Measurements from ENCODE around the gene STRA8. TPM values are rescaled to one million over a fixed set of nuclear protein-coding genes. Genes with fewer than 3 reads are reported as not detected.

STRA8 gene
- total RNA-seq, 1 experiment from 2014 or later, result not detected

- DNase-seq (ENCODE audit: extremely low read depth, low read depth), result no peak
Observed at GRCh38 chr7:135300913-135301765, 67.5 kb downstream of the STRA8 start.

Small RNA genes within 50 kb of the gene (small RNA-seq; reads per million reads assigned to genes)
- 0 to 0.29 reads per million in 2 experiments for gene MIR6509

Other genes with a start within 250 kb of the STRA8 start
- 1.2 and 2.6 TPM in 2 replicates for gene AGBL3, start 247.3 kb upstream of the STRA8 start, total RNA-seq (2014; rRNA removed; shearing (Covaris generic))
- 0.89 and 1.3 TPM in 2 replicates for gene TMEM140, start 85.8 kb upstream of the STRA8 start, total RNA-seq (2014; rRNA removed; shearing (Covaris generic))
- gene CYREN, start 63.1 kb upstream of the STRA8 start, total RNA-seq (2014; rRNA removed; shearing (Covaris generic)), result 57.1 and 64.8 TPM in 2 replicates
- gene WDR91, start 22.3 kb upstream of the STRA8 start, total RNA-seq (2014; rRNA removed; shearing (Covaris generic)), result 2.5 and 3.1 TPM in 2 replicates

Measured in NCI-H460 (cell line).